ENCODE results near the gene CCNK.

DNA sequence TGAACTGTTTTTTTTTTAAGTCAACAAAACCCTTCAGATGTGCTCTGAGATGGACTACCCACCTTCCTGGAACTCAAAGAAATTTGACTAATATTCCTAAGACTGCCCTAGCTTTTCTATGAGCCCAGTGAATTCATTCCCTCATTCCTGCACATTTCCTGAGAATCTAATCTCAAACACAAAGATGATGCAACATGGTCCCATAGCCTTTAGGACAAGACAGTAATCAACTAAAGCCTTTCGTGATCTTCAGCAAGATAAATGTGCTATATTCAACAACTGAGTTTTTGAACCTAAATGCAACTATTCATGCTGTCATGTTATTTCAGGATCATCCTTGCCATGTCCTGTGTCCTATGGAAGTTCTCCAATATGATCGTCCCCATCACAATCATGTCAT lies 5.5 kb upstream of the CCNK start:
- TF ChIP-seq CTCF (conservative IDR thresholded peaks at IDR 0.05; ENCODE audit: low read length) (no peak), EZH2phosphoT487 (IDR thresholded peaks at IDR 0.05; ENCODE audit: borderline replicate concordance) (no peak)

Measured in Loucy (cell line).